ENCODE data around the gene NAXE.

DNA sequence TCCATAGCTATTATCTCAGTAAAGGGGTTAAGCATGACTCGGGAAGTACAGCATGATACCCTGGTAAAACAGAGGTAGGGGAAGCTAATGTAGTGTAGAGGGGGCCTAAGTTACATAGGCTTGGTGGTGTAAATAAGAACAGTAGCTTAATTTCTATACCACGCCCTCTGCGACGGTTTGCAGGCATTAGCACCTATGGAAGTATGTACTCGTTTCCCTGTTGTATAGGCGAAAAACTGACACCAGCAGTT, 470 bp upstream of the NAXE start:
- TF ChIP-seq, protein P1, sequence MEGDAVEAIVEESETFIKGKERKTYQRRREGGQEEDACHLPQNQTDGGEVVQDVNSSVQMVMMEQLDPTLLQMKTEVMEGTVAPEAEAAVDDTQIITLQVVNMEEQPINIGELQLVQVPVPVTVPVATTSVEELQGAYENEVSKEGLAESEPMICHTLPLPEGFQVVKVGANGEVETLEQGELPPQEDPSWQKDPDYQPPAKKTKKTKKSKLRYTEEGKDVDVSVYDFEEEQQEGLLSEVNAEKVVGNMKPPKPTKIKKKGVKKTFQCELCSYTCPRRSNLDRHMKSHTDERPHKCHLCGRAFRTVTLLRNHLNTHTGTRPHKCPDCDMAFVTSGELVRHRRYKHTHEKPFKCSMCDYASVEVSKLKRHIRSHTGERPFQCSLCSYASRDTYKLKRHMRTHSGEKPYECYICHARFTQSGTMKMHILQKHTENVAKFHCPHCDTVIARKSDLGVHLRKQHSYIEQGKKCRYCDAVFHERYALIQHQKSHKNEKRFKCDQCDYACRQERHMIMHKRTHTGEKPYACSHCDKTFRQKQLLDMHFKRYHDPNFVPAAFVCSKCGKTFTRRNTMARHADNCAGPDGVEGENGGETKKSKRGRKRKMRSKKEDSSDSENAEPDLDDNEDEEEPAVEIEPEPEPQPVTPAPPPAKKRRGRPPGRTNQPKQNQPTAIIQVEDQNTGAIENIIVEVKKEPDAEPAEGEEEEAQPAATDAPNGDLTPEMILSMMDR (IDR thresholded peaks at IDR 0.05; ENCODE audit: low read depth, low read length, poor library complexity, severe bottlenecking) = no peak
- TF ChIP-seq EZH2phosphoT487 (IDR thresholded peaks at IDR 0.05; ENCODE audit: borderline replicate concordance, low read length) = no peak

Measured in DOHH2 (cell line).